Endothelial cell of umbilical vein (primary cell): Measurements from ENCODE around the gene RBM42.

Experiments
- EZH2 ChIP-seq: IDR thresholded peaks from 2 replicates; pipeline ENCODE4 v1.6.1; 2012; ENCODE audit warnings: borderline replicate concordance, low read depth, mild to moderate bottlenecking, moderate library complexity, low read length, inconsistent platforms; ENCODE audit not compliant: severe bottlenecking
- FOS ChIP-seq: IDR thresholded peaks from 2 replicates; pipeline ENCODE4 v1.6.1; 2011; ENCODE audit warnings: mild to moderate bottlenecking, low read length, moderate library complexity, borderline replicate concordance; ENCODE audit not compliant: insufficient read depth
- GATA2 ChIP-seq: IDR thresholded peaks from 2 replicates; pipeline ENCODE4 v1.7.0; 2011; ENCODE audit warnings: low read depth, mild to moderate bottlenecking, moderate library complexity, mixed read lengths, low read length; ENCODE audit not compliant: insufficient read length, insufficient read depth
- JUN ChIP-seq: IDR thresholded peaks from 2 replicates; pipeline ENCODE4 v1.6.1; 2011; ENCODE audit warnings: borderline replicate concordance, low read depth; ENCODE audit not compliant: insufficient read length, insufficient read depth
- MYC ChIP-seq: IDR thresholded peaks from one replicate; pipeline ENCODE4 v1.6.1; 2011; ENCODE audit warnings: mild to moderate bottlenecking, low read depth, low read length
- POLR2A ChIP-seq: IDR thresholded peaks from 2 replicates; pipeline ENCODE4 v1.6.1; 2012; ENCODE audit warnings: low read depth, mild to moderate bottlenecking, control low read depth, low read length
- POLR2AphosphoS5 ChIP-seq: IDR thresholded peaks from 2 replicates; pipeline ENCODE4 v1.6.1; 2012; ENCODE audit warnings: low read depth, mild to moderate bottlenecking, control low read depth, low read length, moderate library complexity; ENCODE audit not compliant: insufficient read depth
- TF ChIP-seq, protein P1 (sequence below), 2 donors: IDR thresholded peaks; 1 replicate in 1 of 2; 2 replicates in 1 of 2; pipeline ENCODE4 v1.5.1; 2011; ENCODE audit warnings: low read length in 2 of 2, mild to moderate bottlenecking in 2 of 2, moderate library complexity in 2 of 2, control low read depth in 1 of 2, inconsistent platforms in 1 of 2, low read depth in 1 of 2; ENCODE audit not compliant: insufficient read depth in 1 of 2; ENCODE audit errors: extremely low read depth in 1 of 2
- TF ChIP-seq, protein P2 (sequence below): IDR thresholded peaks from 2 replicates; pipeline ENCODE4 v1.6.1; 2011; ENCODE audit not compliant: insufficient read depth, insufficient read length

DNA sequence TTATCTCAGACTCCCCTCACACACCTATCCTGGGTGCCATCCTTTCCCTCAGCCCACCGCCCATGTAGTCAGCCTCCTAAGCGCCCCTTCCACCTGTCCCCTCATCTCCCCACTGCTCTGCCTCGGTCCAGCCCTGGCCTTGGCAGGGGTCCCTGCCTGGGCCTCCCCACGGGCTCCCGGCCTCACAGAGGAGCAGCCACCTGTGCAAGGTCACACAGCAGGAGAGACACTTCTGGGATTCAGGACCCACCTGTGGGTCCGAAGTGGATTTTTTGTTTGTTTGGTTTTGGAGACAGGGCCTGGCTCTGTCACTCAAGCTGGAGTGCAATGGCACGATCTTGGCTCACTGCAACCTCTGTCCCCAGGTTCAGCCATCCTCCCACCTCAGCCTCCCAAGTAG, 36.8 kb downstream of the RBM42 start:
- TF ChIP-seq, protein P1, sequence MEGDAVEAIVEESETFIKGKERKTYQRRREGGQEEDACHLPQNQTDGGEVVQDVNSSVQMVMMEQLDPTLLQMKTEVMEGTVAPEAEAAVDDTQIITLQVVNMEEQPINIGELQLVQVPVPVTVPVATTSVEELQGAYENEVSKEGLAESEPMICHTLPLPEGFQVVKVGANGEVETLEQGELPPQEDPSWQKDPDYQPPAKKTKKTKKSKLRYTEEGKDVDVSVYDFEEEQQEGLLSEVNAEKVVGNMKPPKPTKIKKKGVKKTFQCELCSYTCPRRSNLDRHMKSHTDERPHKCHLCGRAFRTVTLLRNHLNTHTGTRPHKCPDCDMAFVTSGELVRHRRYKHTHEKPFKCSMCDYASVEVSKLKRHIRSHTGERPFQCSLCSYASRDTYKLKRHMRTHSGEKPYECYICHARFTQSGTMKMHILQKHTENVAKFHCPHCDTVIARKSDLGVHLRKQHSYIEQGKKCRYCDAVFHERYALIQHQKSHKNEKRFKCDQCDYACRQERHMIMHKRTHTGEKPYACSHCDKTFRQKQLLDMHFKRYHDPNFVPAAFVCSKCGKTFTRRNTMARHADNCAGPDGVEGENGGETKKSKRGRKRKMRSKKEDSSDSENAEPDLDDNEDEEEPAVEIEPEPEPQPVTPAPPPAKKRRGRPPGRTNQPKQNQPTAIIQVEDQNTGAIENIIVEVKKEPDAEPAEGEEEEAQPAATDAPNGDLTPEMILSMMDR (IDR thresholded peaks at IDR 0.05; ENCODE audit: extremely low read depth in 1 of 2, insufficient read depth in 1 of 2, low read depth in 1 of 2, low read length in 2 of 2) = no peak
- no peak for TF ChIP-seq POLR2AphosphoS5
- TF ChIP-seq POLR2A = no peak
- TF ChIP-seq EZH2 = no peak
- TF ChIP-seq, protein P2, sequence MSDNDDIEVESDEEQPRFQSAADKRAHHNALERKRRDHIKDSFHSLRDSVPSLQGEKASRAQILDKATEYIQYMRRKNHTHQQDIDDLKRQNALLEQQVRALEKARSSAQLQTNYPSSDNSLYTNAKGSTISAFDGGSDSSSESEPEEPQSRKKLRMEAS = no peak
- TF ChIP-seq GATA2 = no peak
- TF ChIP-seq MYC = no peak
- TF ChIP-seq JUN = no peak
- no peak for TF ChIP-seq FOS
